ENCODE results near the gene FCHO2. TPM values are rescaled to one million over a fixed set of nuclear protein-coding genes. Genes with fewer than 3 reads are reported as not detected.

Gene FCHO2
- total RNA-seq, 4 donors from 2014 or later: 38.7 to 57.0 (median 46.5) TPM

- H3K4me1 ChIP-seq: peaks cover 29 to 35% of the 10 kb centered on the region in 2 donors
- H3K27me3 ChIP-seq: no peaks in the 10 kb centered on the region
- H3K4me3 ChIP-seq (replicated peaks in 1 of 3): no peak overlapping the region
- H3K36me3 ChIP-seq: peaks cover 5 to 9% of the 10 kb centered on the region in 2 donors
- intact Hi-C loops (cut with DNase I): no loop called here
- H3K27ac ChIP-seq: no peak overlapping the region
- TF ChIP-seq POLR2A (IDR thresholded peaks at IDR 0.05) (no peak), CTCF (IDR thresholded peaks at IDR 0.05) (no peak)
- WGBS, 2 donors: 84 to 94% methylated on average over 12 to 16 of the region's 19 CpGs
- H3K9me3 ChIP-seq: no peaks in the 10 kb centered on the region
- no peak for DNase-seq
Observed at GRCh38 chr5:73122875-73123810, 167.3 kb downstream of the FCHO2 start.

GRCh38 chr5:73125289-73125688, 169.4 kb downstream of the FCHO2 start:
- Histone ChIP-seq H3K27ac (no peak overlapping the region), H3K4me1 (peaks cover 16 to 17% of the 10 kb centered on the region in 2 donors), H3K27me3 (no peaks in the 10 kb centered on the region), H3K9me3 (no peaks in the 10 kb centered on the region), H3K4me3 (replicated peaks in 1 of 3) (no peak overlapping the region), H3K36me3 (peaks cover 5 to 22% of the 10 kb centered on the region in 2 donors)
- 86 to 91% methylated on average over 4 of the region's 4 CpGs for WGBS, 2 donors
- no peak for TF ChIP-seq POLR2A (IDR thresholded peaks at IDR 0.05)
- TF ChIP-seq CTCF (IDR thresholded peaks at IDR 0.05): no peak
- DNase-seq: no peak
- intact Hi-C loops (cut with DNase I): no loop called here

GRCh38 chr5:73126381-73126780, 170.5 kb downstream of the FCHO2 start:
- 79 to 92% methylated on average over 4 of the region's 4 CpGs for WGBS, 2 donors
- H3K27ac ChIP-seq: no peak overlapping the region
- DNase-seq: no peak
- no peaks in the 10 kb centered on the region for H3K27me3 ChIP-seq
- H3K4me1 ChIP-seq: peaks cover 16 to 17% of the 10 kb centered on the region in 2 donors
- peaks cover 5 to 22% of the 10 kb centered on the region in 2 donors for H3K36me3 ChIP-seq
- intact Hi-C loops (cut with DNase I): no loop called here
- no peak for TF ChIP-seq CTCF (IDR thresholded peaks at IDR 0.05)
- no peak overlapping the region for H3K4me3 ChIP-seq (replicated peaks in 1 of 3)
- no peaks in the 10 kb centered on the region for H3K9me3 ChIP-seq

- Histone ChIP-seq H3K27ac (no peak overlapping the region), H3K9me3 (no peaks in the 10 kb centered on the region), H3K36me3 (peaks cover 5 to 22% of the 10 kb centered on the region in 2 donors), H3K4me3 (replicated peaks in 1 of 3) (no peak overlapping the region), H3K4me1 (peaks cover 15 to 16% of the 10 kb centered on the region in 2 donors), H3K27me3 (no peaks in the 10 kb centered on the region)
- TF ChIP-seq CTCF (IDR thresholded peaks at IDR 0.05) (no peak), POLR2A (IDR thresholded peaks at IDR 0.05) (no peak)
- 80 to 93% methylated on average over 1 of the region's 1 CpG for WGBS, 2 donors
- intact Hi-C loops (cut with DNase I): no loop called here
- no peak for DNase-seq
Observed at GRCh38 chr5:73126957-73127356, 171.1 kb downstream of the FCHO2 start.

GRCh38 chr5:73129143-73129542, 173.3 kb downstream of the FCHO2 start:
- Histone ChIP-seq H3K4me3 (replicated peaks in 1 of 3) (no peak overlapping the region), H3K4me1 (peaks cover 4 to 6% of the 10 kb centered on the region in 2 donors), H3K9me3 (no peaks in the 10 kb centered on the region), H3K27ac (no peak overlapping the region), H3K27me3 (no peaks in the 10 kb centered on the region), H3K36me3 (peaks cover 1 to 13% of the 10 kb centered on the region in 2 donors)
- intact Hi-C loops (cut with DNase I): no loop called here
- 85 to 93% methylated on average over 5 of the region's 5 CpGs for WGBS, 2 donors
- TF ChIP-seq CTCF (IDR thresholded peaks at IDR 0.05): no peak
- no peak for TF ChIP-seq POLR2A (IDR thresholded peaks at IDR 0.05)
- DNase-seq: no peak

Measured in thyroid gland (tissue), 4 donors.